Spleen (tissue), 7 donors: ENCODE measurements around the gene STK38.

Source experiments
- POLR2AphosphoS5 ChIP-seq, 3 donors: sonication (generic); formaldehyde crosslinking; IDR thresholded peaks; one replicate each; pipeline ENCODE4 v1.5.1; 2017; ENCODE audit warnings: antibody characterized with exemption in 3 of 3
- TF ChIP-seq, protein P1 (sequence below), 11 experiments: fragments of 200-600 bp in 7 of 11; fragments of 450-650 bp in 4 of 11; sonication (generic) in 4 of 11; IDR thresholded peaks in 8 of 11; conservative IDR thresholded peaks in 3 of 11; 1 replicate in 7 of 11; 2 replicates in 4 of 11; pipeline versions ENCODE4 v1.4.0 to v1.8.0; 2016 to 2021; ENCODE audit warnings: antibody characterized with exemption in 11 of 11, inconsistent platforms in 4 of 11, mild to moderate bottlenecking in 1 of 11
- donor health status: DM: no; HTN: no; CAD: no; lungs with moderate emphysema.
- donor health status: DM: no; HTN: no; CAD: no.
- donor health status: DM: no; HTN: no; CAD: no.

DNA sequence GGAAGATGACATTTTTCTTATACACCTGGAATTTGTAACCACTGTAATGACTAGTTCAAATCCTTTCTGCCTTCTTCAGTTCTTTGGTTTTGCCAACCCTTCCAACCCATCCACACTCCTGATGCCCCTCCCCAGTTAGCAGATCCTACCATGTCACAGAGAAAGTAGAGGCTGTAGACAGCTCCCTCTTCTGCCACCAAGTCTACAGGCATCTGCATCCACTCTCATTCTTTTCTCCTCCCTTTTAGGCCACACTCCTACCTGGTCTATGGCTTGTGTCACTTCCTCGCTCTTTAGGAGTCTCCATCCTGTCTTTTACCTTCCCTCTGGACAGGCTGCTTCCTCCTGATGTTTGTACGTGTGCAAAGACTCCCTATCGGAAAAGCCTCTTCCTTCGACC is 13.5 kb upstream of the STK38 start:
- TF ChIP-seq, protein P1, sequence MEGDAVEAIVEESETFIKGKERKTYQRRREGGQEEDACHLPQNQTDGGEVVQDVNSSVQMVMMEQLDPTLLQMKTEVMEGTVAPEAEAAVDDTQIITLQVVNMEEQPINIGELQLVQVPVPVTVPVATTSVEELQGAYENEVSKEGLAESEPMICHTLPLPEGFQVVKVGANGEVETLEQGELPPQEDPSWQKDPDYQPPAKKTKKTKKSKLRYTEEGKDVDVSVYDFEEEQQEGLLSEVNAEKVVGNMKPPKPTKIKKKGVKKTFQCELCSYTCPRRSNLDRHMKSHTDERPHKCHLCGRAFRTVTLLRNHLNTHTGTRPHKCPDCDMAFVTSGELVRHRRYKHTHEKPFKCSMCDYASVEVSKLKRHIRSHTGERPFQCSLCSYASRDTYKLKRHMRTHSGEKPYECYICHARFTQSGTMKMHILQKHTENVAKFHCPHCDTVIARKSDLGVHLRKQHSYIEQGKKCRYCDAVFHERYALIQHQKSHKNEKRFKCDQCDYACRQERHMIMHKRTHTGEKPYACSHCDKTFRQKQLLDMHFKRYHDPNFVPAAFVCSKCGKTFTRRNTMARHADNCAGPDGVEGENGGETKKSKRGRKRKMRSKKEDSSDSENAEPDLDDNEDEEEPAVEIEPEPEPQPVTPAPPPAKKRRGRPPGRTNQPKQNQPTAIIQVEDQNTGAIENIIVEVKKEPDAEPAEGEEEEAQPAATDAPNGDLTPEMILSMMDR (IDR thresholded peaks at IDR 0.05 in 8 of 11, conservative IDR thresholded peaks at IDR 0.05 in 3 of 11) = no peak
- TF ChIP-seq POLR2AphosphoS5 (IDR thresholded peaks at IDR 0.05) = no peak
